Naive thymus-derived CD8-positive, alpha-beta T cell (primary cell): Measurements from ENCODE around the gene RNASE8. TPM values are rescaled to one million over a fixed set of nuclear protein-coding genes. Genes with fewer than 3 reads are reported as not detected.
A peak's percentile ranks its signal among the peaks of the same experiment; 100 is the strongest.
"Not testable (repeated sequence)": the region's sequence is repeated elsewhere in the genome, so short reads cannot be mapped to it uniquely, and the experiment has no call there.

ENCODE experiments used
- ATAC-seq, 2 donors: fragments of 150-1000 bp; cut with Tn5 transposase in 1 of 2; sonication (Bioruptor Pico), chemical (Tn5 transposase) in 1 of 2; 1 replicate in 1 of 2; 2 replicates in 1 of 2; pipeline ENCODE4 v1.10.0; 2021; ENCODE audit warnings: mild to moderate bottlenecking in 2 of 2, moderate library complexity in 2 of 2
- POLR2A ChIA-PET: fragments of 350-600 bp; sonication (Branson Sonifier 250); formaldehyde crosslinking; loops from one replicate; lab custom pipeline; 2021; ENCODE audit warnings: antibody characterized with exemption; lab: Charles Lee
- DNase-seq, 10 donors: peaks; one replicate each; pipeline versions ENCODE4 v3.0.0 to v3.0.0-alpha.2; 2020 to 2022
- H3K27ac Mint-ChIP-seq, 10 donors: one replicate each; pipeline ENCODE4 v1.8.0; 2020 to 2022; ENCODE audit warnings: mild to moderate bottlenecking in 10 of 10, mixed read lengths in 10 of 10, moderate library complexity in 4 of 10, inconsistent platforms in 1 of 10
- H3K27me3 Mint-ChIP-seq, 5 donors: one replicate each; pipeline ENCODE4 v1.8.0; 2021 to 2022; ENCODE audit warnings: mixed read lengths in 5 of 5
- H3K36me3 Mint-ChIP-seq, 3 donors: one replicate each; pipeline ENCODE4 v1.8.0; 2020 to 2022; ENCODE audit warnings: mixed read lengths in 3 of 3, mild to moderate bottlenecking in 2 of 3, inconsistent platforms in 1 of 3
- H3K4me1 Mint-ChIP-seq, 4 donors: one replicate each; pipeline ENCODE4 v1.8.0; 2021 to 2022; ENCODE audit warnings: mixed read lengths in 4 of 4
- H3K4me3 Mint-ChIP-seq, 10 donors: one replicate each; pipeline ENCODE4 v1.8.0; 2020 to 2022; ENCODE audit warnings: mild to moderate bottlenecking in 10 of 10, mixed read lengths in 10 of 10, moderate library complexity in 6 of 10, inconsistent platforms in 1 of 10
- H3K9me3 Mint-ChIP-seq, 9 donors: one replicate each; pipeline ENCODE4 v1.8.0; 2020 to 2022; ENCODE audit warnings: mixed read lengths in 9 of 9, mild to moderate bottlenecking in 3 of 9, inconsistent platforms in 1 of 9, moderate library complexity in 1 of 9
- polyA plus RNA-seq, 3 donors: library from polyadenylated mRNA; unstranded; fragments of 300-500 nt; fragmentation: Illumina TruSeq; gene quantifications; one replicate each; pipeline ENCODE4 v1.2.3, GENCODE V29; 2021
- total RNA-seq, 8 experiments: library from RNA in 2 of 8; stranded (reverse) in 2 of 8; gene quantifications; one replicate each; pipeline ENCODE4 v1.2.3 and lab custom pipeline; 2021 to 2026

The RNASE8 gene
- total and polyA plus RNA-seq, 5 experiments from 2014 or later, result not detected

DNA sequence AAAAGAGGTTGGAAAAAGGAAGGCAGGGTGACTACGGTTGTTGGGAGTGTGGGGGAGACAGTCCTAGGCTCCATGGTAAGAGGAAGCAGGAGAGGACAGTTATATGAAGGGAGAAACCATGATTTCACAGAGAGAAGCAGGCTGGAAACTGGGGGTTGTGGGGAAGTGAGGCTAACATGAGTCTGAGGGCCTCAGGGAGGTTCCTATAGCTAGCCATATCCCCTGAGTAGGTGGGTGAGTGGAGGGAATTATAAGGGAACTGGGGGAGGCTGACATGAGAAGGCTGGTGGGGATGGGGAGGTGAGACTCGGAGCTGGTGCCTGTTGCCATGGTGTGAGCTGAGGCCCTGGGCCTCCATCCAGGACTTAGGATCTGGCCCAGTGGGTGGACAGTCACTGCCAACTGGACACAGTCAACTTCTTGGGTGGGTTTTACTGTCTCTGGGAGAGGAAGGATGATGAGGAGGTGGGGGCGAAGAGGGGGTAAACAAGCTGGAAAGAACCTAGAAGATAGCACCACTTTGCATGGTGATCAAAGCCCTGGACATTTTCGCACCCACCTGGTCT, 24.4 kb upstream of the RNASE8 start:
- DNase-seq (no peak), ATAC-seq (no peak)
- Mint-ChIP-seq H3K27ac (peak overlapping the region in 2 of 10 donors; percentile 10 to 82), H3K27me3 (peaks cover 0 to 8% (median under 1%) of the 10 kb centered on the region in 5 donors), H3K4me1 (peaks cover 0 to 1% (median 0%) of the 10 kb centered on the region in 4 donors), H3K9me3 (no peaks in the 10 kb centered on the region), H3K36me3 (no peaks in the 10 kb centered on the region), H3K4me3 (no peak overlapping the region)
- POLR2A ChIA-PET, result interaction anchor here (1.0 kb wide), 1 partner anchor 12 kb away, joined by 3 read pairs; no protein-coding TSS in a partner anchor

DNA sequence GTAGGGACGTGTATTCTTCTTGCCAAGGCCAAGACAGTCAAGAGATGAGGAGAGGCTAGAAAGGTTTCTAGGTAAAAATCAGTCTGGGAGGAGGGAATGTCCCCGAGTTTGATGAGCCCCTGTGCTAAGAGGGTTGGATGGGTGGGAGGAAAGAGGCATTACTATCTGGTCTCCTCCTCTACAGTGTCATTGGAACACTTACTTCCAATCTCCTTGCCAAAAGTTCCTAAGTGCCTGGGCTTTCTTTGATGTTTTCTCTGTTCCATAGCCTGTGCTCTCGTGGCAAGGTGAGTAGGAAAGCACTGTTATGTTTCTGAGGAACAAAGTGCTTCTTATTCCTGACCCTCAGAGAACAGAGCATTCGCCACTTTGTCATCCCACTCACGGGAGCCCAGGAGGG, 22.9 kb upstream of the RNASE8 start, which contains the start of gene RNASE13:
TSS of gene RNASE13 (minus strand) at position 101 of the 400 bp plus-strand sequence. CDS start 519 bp downstream, outside the sequence.
- no peaks in the 10 kb centered on the region for H3K9me3 Mint-ChIP-seq
- H3K4me1 Mint-ChIP-seq, result peaks cover 0 to 1% (median 0%) of the 10 kb centered on the region in 4 donors
- H3K27ac Mint-ChIP-seq, result peak within 1 kb of the TSS in 1 of 10 donors; percentile 16
- H3K27me3 Mint-ChIP-seq, result peaks cover 0 to 8% (median 3%) of the 10 kb centered on the region in 5 donors
- POLR2A ChIA-PET, result interaction anchor here (2.1 kb wide), 1 partner anchor 11 kb away, joined by 6 read pairs; no protein-coding TSS in a partner anchor
- DNase-seq (no peak), ATAC-seq (no peak)
- H3K36me3 Mint-ChIP-seq, result no peaks in the 10 kb centered on the region
- H3K4me3 Mint-ChIP-seq, result no peak within 1 kb of the TSS

DNA sequence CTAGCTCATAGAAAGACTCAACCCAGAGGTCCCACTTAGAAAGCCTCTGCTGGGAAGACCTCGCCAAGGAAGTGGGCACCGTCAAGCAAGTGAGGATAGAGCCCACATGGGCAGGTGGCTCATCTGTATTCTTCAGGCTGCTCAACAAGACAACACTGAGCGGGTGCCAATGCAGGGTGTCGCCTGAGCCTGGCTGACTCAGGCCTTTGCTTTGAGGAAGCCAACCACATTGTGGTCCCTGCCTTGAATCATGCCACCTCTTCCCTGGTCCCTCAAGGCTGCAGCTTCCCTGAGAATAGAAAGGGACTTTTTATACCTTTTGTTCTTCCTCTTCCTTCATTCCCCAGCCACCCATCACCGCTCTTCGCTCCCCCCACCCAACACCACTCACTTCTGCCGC, 20.9 kb upstream of the RNASE8 start:
- Mint-ChIP-seq H3K27me3 (peaks cover 0 to 8% (median 5%) of the 10 kb centered on the region in 5 donors), H3K9me3 (no peaks in the 10 kb centered on the region), H3K4me1 (peaks cover 0 to 1% (median 0%) of the 10 kb centered on the region in 4 donors), H3K27ac (peak overlapping the region in 2 of 10 donors; percentile 47 to 70), H3K36me3 (no peaks in the 10 kb centered on the region), H3K4me3 (no peak overlapping the region)
- ATAC-seq, result no peak
- no peak for DNase-seq
- POLR2A ChIA-PET, result interaction anchor here (2.1 kb wide), 1 partner anchor 13 kb away, joined by 6 read pairs; no protein-coding TSS in a partner anchor

GRCh38 chr14:21037156-21037555, 20.5 kb upstream of the RNASE8 start:
- H3K27ac Mint-ChIP-seq, result no peak overlapping the region
- ATAC-seq, result no peak
- peaks cover 0 to 1% (median 0%) of the 10 kb centered on the region in 4 donors for H3K4me1 Mint-ChIP-seq
- H3K36me3 Mint-ChIP-seq, result no peaks in the 10 kb centered on the region
- H3K27me3 Mint-ChIP-seq, result peaks cover 0 to 11% (median 5%) of the 10 kb centered on the region in 5 donors
- DNase-seq, result no peak
- no peaks in the 10 kb centered on the region for H3K9me3 Mint-ChIP-seq
- no peak overlapping the region for H3K4me3 Mint-ChIP-seq
- POLR2A ChIA-PET, result no interaction called here

- no peaks in the 10 kb centered on the region for H3K9me3 Mint-ChIP-seq
Measured at GRCh38 chr14:21038441-21039422, 18.9 kb upstream of the RNASE8 start.

GRCh38 chr14:21039585-21040369, 17.8 kb upstream of the RNASE8 start:
- H3K36me3 Mint-ChIP-seq, result no peaks in the 10 kb centered on the region

More at GRCh38 chr14:21038441-21039422, 18.9 kb upstream of the RNASE8 start:
- H3K4me3 Mint-ChIP-seq, result no peak overlapping the region
- ATAC-seq (no peak), DNase-seq (no peak)
- H3K27me3 Mint-ChIP-seq, result peaks cover 6 to 19% (median 9%) of the 10 kb centered on the region in 5 donors
- H3K36me3 Mint-ChIP-seq, result no peaks in the 10 kb centered on the region
- H3K4me1 Mint-ChIP-seq, result peaks cover 0 to 1% (median 0%) of the 10 kb centered on the region in 4 donors
- POLR2A ChIA-PET, result interaction anchor here (2.9 kb wide), 1 partner anchor 24 kb away, joined by 14 read pairs; no protein-coding TSS in a partner anchor
- H3K27ac Mint-ChIP-seq, result peak overlapping the region in 2 of 10 donors; percentile 1 to 12

GRCh38 chr14:21040370-21040925, 17.2 kb upstream of the RNASE8 start:
- peaks cover 7 to 22% (median 13%) of the 10 kb centered on the region in 5 donors for H3K27me3 Mint-ChIP-seq
- peaks cover 5 to 8% (median 7%) of the 10 kb centered on the region in 4 donors for H3K4me1 Mint-ChIP-seq
- no peak overlapping the region for H3K27ac Mint-ChIP-seq
- no peak for DNase-seq
- H3K9me3 Mint-ChIP-seq, result no peaks in the 10 kb centered on the region
- POLR2A ChIA-PET, result interaction anchor here (0.7 to 2.9 kb wide), 2 partner anchors 9 to 26 kb away, joined by 3 to 14 read pairs; no protein-coding TSS in a partner anchor
- no peak for ATAC-seq
- no peaks in the 10 kb centered on the region for H3K36me3 Mint-ChIP-seq
- no peak overlapping the region for H3K4me3 Mint-ChIP-seq

More at GRCh38 chr14:21039585-21040369, 17.8 kb upstream of the RNASE8 start:
- peaks cover 6 to 8% (median 7%) of the 10 kb centered on the region in 4 donors for H3K4me1 Mint-ChIP-seq
- H3K4me3 Mint-ChIP-seq, result no peak overlapping the region
- H3K27me3 Mint-ChIP-seq, result peaks cover 6 to 19% (median 12%) of the 10 kb centered on the region in 5 donors
- no peaks in the 10 kb centered on the region for H3K9me3 Mint-ChIP-seq
- DNase-seq (peak in 7 of 10 donors; percentile 8 to 65 (median 37)), ATAC-seq (peak; percentile 85 to 91)
- POLR2A ChIA-PET, result interaction anchor here (2.9 kb wide), 1 partner anchor 25 kb away, joined by 14 read pairs; no protein-coding TSS in a partner anchor
- no peak overlapping the region for H3K27ac Mint-ChIP-seq

- not testable (repeated sequence) for H3K36me3 Mint-ChIP-seq, H3K4me1 Mint-ChIP-seq
Measured at GRCh38 chr14:21040941-21041340, 16.7 kb upstream of the RNASE8 start.

GRCh38 chr14:21041676-21042433, 15.8 kb upstream of the RNASE8 start, which contains the start of gene RNASE7:
Gene RNASE7, plus strand, starts transcription at chr14:21042362. Its CDS starts 631 bp downstream, at chr14:21042993.
- POLR2A ChIA-PET, result no interaction called here
- Mint-ChIP-seq H3K9me3 (no peaks in the 10 kb centered on the region), H3K36me3 (no peaks in the 10 kb centered on the region), H3K27ac (peak within 1 kb of the TSS in 3 of 10 donors; percentile 4 to 56 (median 32)), H3K27me3 (peaks cover 7 to 22% (median 13%) of the 10 kb centered on the region in 5 donors), H3K4me3 (no peak within 1 kb of the TSS), H3K4me1 (peaks cover 5 to 8% (median 7%) of the 10 kb centered on the region in 4 donors)
- ATAC-seq (no peak), DNase-seq (no peak)

More at GRCh38 chr14:21040941-21041340, 16.7 kb upstream of the RNASE8 start:
- not testable (repeated sequence) for ATAC-seq, H3K4me3 Mint-ChIP-seq, H3K27ac Mint-ChIP-seq, DNase-seq, H3K9me3 Mint-ChIP-seq
- POLR2A ChIA-PET, result interaction anchor here (0.6 to 2.9 kb wide), 3 partner anchors 9 to 49 kb away, joined by 3 to 14 read pairs (median 3); no protein-coding TSS in a partner anchor
- H3K27me3 Mint-ChIP-seq, result peaks cover 7 to 22% (median 13%) of the 10 kb centered on the region in 5 donors

GRCh38 chr14:21042918-21043317, 14.7 kb upstream of the RNASE8 start:
- H3K27ac Mint-ChIP-seq, result peak overlapping the region in 1 of 10 donors; percentile 32
- DNase-seq, result no peak
- H3K27me3 Mint-ChIP-seq, result peaks cover 10 to 23% (median 13%) of the 10 kb centered on the region in 5 donors
- no peaks in the 10 kb centered on the region for H3K9me3 Mint-ChIP-seq
- ATAC-seq, result no peak
- H3K4me1 Mint-ChIP-seq, result peaks cover 5 to 8% (median 7%) of the 10 kb centered on the region in 4 donors
- no peaks in the 10 kb centered on the region for H3K36me3 Mint-ChIP-seq
- POLR2A ChIA-PET, result interaction anchor here (1.2 kb wide), 1 partner anchor 26 kb away, joined by 3 read pairs; no protein-coding TSS in a partner anchor
- H3K4me3 Mint-ChIP-seq, result no peak overlapping the region
